Thyroid gland (tissue), 4 donors: ENCODE results near the gene ALPL. TPM values are rescaled to one million over a fixed set of nuclear protein-coding genes. Genes with fewer than 3 reads are reported as not detected.

ENCODE experiments used
- DNase-seq, 2 donors: peaks; one replicate each; pipeline ENCODE4 v3.0.0-alpha.2; 2019
- H3K27ac ChIP-seq, 3 donors: fragments of 200-600 bp; sonication (generic); 1 replicate in 2 of 3; 2 replicates in 1 of 3; pipeline ENCODE4 v1.5.1; 2016 to 2019; ENCODE audit warnings: mild to moderate bottlenecking in 1 of 3, moderate library complexity in 1 of 3
- H3K27me3 ChIP-seq: fragments of 200-600 bp; sonication (generic); one replicate; pipeline ENCODE4 v1.5.1; 2019
- H3K36me3 ChIP-seq, 2 donors: fragments of 200-600 bp; sonication (generic); one replicate each; pipeline ENCODE4 v1.5.1; 2016 to 2019
- H3K4me1 ChIP-seq, 2 donors: fragments of 200-600 bp; sonication (generic); one replicate each; pipeline ENCODE4 v1.5.1; 2017 to 2019
- H3K4me3 ChIP-seq, 3 donors: fragments of 200-600 bp; sonication (generic); replicated peaks in 1 of 3; 1 replicate in 2 of 3; 2 replicates in 1 of 3; pipeline ENCODE4 v1.5.1; 2016; ENCODE audit warnings: mild to moderate bottlenecking in 1 of 3
- H3K9me3 ChIP-seq: fragments of 200-600 bp; sonication (generic); one replicate; pipeline ENCODE4 v1.5.1; 2017
- POLR2A ChIP-seq, 2 donors: fragments of 450-650 bp; IDR thresholded peaks; one replicate each; pipeline ENCODE4 v1.6.1; 2017; ENCODE audit warnings: antibody characterized with exemption in 2 of 2, mild to moderate bottlenecking in 2 of 2, moderate library complexity in 1 of 2
- WGBS, 2 donors: methylation state at CpG; one replicate each; pipeline ENCODE4 v1.1.5; 2017; 5-methylcytosine and 5-hydroxymethylcytosine counted together
- intact Hi-C: fragments of 100-400 bp; cut with DNase I; formaldehyde crosslinking; loops from one replicate; pipeline ENCODE4 v1.15.1; 2023
- total RNA-seq, 4 donors: library from RNA; depleted of rRNA; stranded (reverse); fragments of >200 nt; gene quantifications; one replicate each; pipeline ENCODE4 v1.2.3, GENCODE V29; 2016
- TF ChIP-seq, protein P1 (sequence below), 6 experiments: fragments of 200-600 bp in 3 of 6; fragments of 450-650 bp in 3 of 6; sonication (generic) in 3 of 6; IDR thresholded peaks; one replicate each; pipeline ENCODE4 v1.5.1; 2016 to 2019; ENCODE audit warnings: antibody characterized with exemption in 6 of 6, mild to moderate bottlenecking in 2 of 6, inconsistent platforms in 1 of 6, moderate library complexity in 1 of 6

Gene ALPL
- total RNA-seq, 4 donors from 2014 or later: 4.0 to 15.6 (median 4.5) TPM

GRCh38 chr1:21530368-21531016, 21.3 kb downstream of the ALPL start:
- H3K27me3 ChIP-seq: no peaks in the 10 kb centered on the region
- intact Hi-C loops: no loop called here
- no peak overlapping the region for H3K27ac ChIP-seq
- 84 to 86% methylated on average over 7 of the region's 7 CpGs for WGBS, 2 donors
- DNase-seq: no peak
- H3K4me3 ChIP-seq: no peak overlapping the region
- no peaks in the 10 kb centered on the region for H3K4me1 ChIP-seq
- H3K9me3 ChIP-seq: no peaks in the 10 kb centered on the region
- H3K36me3 ChIP-seq: no peaks in the 10 kb centered on the region
- no peak for TF ChIP-seq POLR2A (IDR thresholded peaks at IDR 0.05)
- TF ChIP-seq, protein P1, sequence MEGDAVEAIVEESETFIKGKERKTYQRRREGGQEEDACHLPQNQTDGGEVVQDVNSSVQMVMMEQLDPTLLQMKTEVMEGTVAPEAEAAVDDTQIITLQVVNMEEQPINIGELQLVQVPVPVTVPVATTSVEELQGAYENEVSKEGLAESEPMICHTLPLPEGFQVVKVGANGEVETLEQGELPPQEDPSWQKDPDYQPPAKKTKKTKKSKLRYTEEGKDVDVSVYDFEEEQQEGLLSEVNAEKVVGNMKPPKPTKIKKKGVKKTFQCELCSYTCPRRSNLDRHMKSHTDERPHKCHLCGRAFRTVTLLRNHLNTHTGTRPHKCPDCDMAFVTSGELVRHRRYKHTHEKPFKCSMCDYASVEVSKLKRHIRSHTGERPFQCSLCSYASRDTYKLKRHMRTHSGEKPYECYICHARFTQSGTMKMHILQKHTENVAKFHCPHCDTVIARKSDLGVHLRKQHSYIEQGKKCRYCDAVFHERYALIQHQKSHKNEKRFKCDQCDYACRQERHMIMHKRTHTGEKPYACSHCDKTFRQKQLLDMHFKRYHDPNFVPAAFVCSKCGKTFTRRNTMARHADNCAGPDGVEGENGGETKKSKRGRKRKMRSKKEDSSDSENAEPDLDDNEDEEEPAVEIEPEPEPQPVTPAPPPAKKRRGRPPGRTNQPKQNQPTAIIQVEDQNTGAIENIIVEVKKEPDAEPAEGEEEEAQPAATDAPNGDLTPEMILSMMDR (IDR thresholded peaks at IDR 0.05): no peak

DNA sequence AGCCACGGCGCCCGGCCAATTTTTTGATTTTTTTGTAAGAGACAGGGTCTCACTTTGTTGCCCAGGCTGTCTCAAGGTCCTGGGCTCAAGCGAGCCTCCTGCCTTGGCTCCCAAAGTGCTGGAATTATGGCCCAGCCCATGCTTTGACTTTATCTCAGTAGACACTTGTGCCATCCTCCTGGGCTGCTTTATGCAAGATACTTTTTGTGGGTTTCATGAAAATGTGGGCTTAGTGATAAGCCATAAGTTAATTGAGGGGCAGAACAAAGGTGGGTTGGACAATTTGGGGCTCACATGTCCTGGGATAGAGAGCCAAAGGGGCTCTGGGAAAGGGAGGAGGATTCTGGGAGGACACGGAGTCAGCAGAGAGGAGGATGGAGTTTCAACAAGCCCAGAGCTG, 22.0 kb downstream of the ALPL start:
- no peaks in the 10 kb centered on the region for H3K4me1 ChIP-seq
- no peak for DNase-seq
- H3K36me3 ChIP-seq: no peaks in the 10 kb centered on the region
- intact Hi-C loops: no loop called here
- no peaks in the 10 kb centered on the region for H3K27me3 ChIP-seq
- TF ChIP-seq, protein P1 (IDR thresholded peaks at IDR 0.05): no peak
- no peak for TF ChIP-seq POLR2A (IDR thresholded peaks at IDR 0.05)
- no peak overlapping the region for H3K27ac ChIP-seq
- H3K4me3 ChIP-seq: no peak overlapping the region
- H3K9me3 ChIP-seq: no peaks in the 10 kb centered on the region
- WGBS, 2 donors: 96 to 98% methylated on average over 5 of the region's 5 CpGs

- TF ChIP-seq POLR2A (IDR thresholded peaks at IDR 0.05): no peak
- TF ChIP-seq, protein P1 (IDR thresholded peaks at IDR 0.05): no peak
- H3K9me3 ChIP-seq: no peaks in the 10 kb centered on the region
- no peaks in the 10 kb centered on the region for H3K27me3 ChIP-seq
- no peaks in the 10 kb centered on the region for H3K36me3 ChIP-seq
- intact Hi-C loops: no loop called here
- DNase-seq: no peak
- no peak overlapping the region for H3K4me3 ChIP-seq
- H3K4me1 ChIP-seq: peaks cover 0 to 4% of the 10 kb centered on the region in 2 donors
- H3K27ac ChIP-seq: no peak overlapping the region
- 67 to 68% methylated on average over 3 of the region's 3 CpGs for WGBS, 2 donors
Observed at GRCh38 chr1:21532496-21532895, 23.3 kb downstream of the ALPL start.

DNA sequence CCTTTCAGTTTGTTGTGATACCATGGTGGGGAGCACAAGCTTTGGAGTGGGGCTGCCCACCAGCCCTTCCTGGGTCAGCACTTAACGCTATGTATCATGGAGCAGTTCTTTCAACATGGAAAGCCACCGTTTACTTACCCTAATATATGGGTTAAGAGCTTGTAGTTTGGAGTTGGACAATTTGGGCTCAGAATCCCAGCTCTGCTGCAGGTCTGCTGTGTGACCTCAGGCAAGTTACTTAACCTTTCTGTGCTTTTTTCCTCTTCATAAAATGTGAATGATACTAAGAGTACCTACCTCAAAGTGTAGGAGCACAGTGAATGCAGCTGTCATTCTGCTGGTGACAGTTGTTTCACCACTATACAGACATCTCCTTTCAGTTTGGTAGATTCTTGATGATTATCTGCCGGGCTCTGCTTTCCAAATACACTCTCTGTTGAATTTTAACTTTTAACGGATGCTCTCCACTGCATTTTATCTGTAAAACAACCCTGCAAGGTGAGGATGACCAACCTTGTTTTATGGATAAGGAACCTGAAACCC, 23.8 kb downstream of the ALPL start:
- Histone ChIP-seq H3K27ac (no peak overlapping the region), H3K4me1 (peaks cover 0 to 7% of the 10 kb centered on the region in 2 donors), H3K36me3 (no peaks in the 10 kb centered on the region), H3K27me3 (no peaks in the 10 kb centered on the region), H3K9me3 (no peaks in the 10 kb centered on the region), H3K4me3 (no peak overlapping the region)
- DNase-seq: no peak
- no peak for TF ChIP-seq POLR2A (IDR thresholded peaks at IDR 0.05)
- TF ChIP-seq, protein P1 (IDR thresholded peaks at IDR 0.05): no peak
- intact Hi-C loops: no loop called here
- WGBS, 2 donors: 81 to 92% methylated on average over 4 of the region's 4 CpGs

DNA sequence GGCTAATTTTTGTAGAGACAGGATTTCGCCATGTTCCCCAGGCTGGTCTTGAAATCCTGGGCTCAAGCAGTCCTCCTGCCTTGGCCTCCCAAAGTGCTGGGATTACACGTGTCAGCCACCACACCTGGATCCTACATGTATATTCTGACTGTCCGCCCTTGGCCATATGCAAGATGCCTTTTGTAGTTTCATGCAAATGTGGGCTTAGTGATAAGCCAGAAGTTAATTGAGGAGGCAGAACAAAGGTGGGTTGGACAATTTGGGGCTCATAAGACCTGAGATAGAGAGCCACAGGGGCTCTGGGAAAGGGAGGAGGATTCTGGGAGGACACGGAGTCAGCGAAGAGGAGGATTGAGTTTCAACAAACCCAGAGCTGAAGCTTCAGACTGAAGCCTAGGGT, 24.9 kb downstream of the ALPL start:
- no peak for TF ChIP-seq POLR2A (IDR thresholded peaks at IDR 0.05)
- TF ChIP-seq, protein P1 (IDR thresholded peaks at IDR 0.05): no peak
- Histone ChIP-seq H3K9me3 (no peaks in the 10 kb centered on the region), H3K4me3 (no peak overlapping the region), H3K4me1 (peaks cover 0 to 7% of the 10 kb centered on the region in 2 donors), H3K36me3 (no peaks in the 10 kb centered on the region), H3K27me3 (no peaks in the 10 kb centered on the region), H3K27ac (no peak overlapping the region)
- intact Hi-C loops: no loop called here
- no peak for DNase-seq
- WGBS, 2 donors: 89% methylated on average over 5 of the region's 5 CpGs
